CD14-positive monocyte (primary cell): ENCODE data around the gene CPOX. TPM values are rescaled to one million over a fixed set of nuclear protein-coding genes. Genes with fewer than 3 reads are reported as not detected.

Experiments
- DNase-seq, 3 donors: peaks; one replicate each; pipeline ENCODE4 v3.0.0-alpha.2; 2011 to 2022
- H2AFZ ChIP-seq: 2 replicates; pipeline ENCODE4 v1.6.0; 2012; ENCODE audit warnings: mild to moderate bottlenecking, low read depth, low read length, inconsistent platforms; ENCODE audit not compliant: insufficient read depth, poor library complexity, severe bottlenecking
- H3K27ac ChIP-seq, 2 donors: 1 replicate in 1 of 2; 2 replicates in 1 of 2; pipeline ENCODE4 v1.5.1; 2012 to 2013; ENCODE audit warnings: low read length in 2 of 2, control low read depth in 1 of 2, inconsistent platforms in 1 of 2, low read depth in 1 of 2, mild to moderate bottlenecking in 1 of 2
- H3K27me3 ChIP-seq, 2 donors: one replicate each; pipeline versions ENCODE4 v1.6.0 to v1.6.1; 2011 to 2013; ENCODE audit warnings: low read length in 2 of 2; ENCODE audit not compliant: control insufficient read depth in 2 of 2, insufficient read depth in 2 of 2
- H3K36me3 ChIP-seq, 2 donors: replicated peaks in 1 of 2; 1 replicate in 1 of 2; 2 replicates in 1 of 2; pipeline versions ENCODE4 v1.5.1 to v1.6.1; 2012 to 2013; ENCODE audit warnings: low read length in 2 of 2, control low read depth in 1 of 2, inconsistent platforms in 1 of 2, mild to moderate bottlenecking in 1 of 2; ENCODE audit not compliant: insufficient read depth in 2 of 2, control insufficient read depth in 1 of 2
- H3K4me1 ChIP-seq, 2 donors: 1 replicate in 1 of 2; 2 replicates in 1 of 2; pipeline versions ENCODE4 v1.5.1 to v1.6.1; 2012 to 2013; ENCODE audit warnings: low read length in 2 of 2, control low read depth in 1 of 2, inconsistent platforms in 1 of 2, mild to moderate bottlenecking in 1 of 2, moderate library complexity in 1 of 2; ENCODE audit not compliant: insufficient read depth in 2 of 2, control insufficient read depth in 1 of 2
- H3K4me2 ChIP-seq: replicated peaks from 2 replicates; pipeline ENCODE3; 2012; ENCODE audit warnings: low read length, moderate library complexity, mild to moderate bottlenecking; ENCODE audit not compliant: poor library complexity, severe bottlenecking; ENCODE audit errors: extremely low read depth
- H3K4me3 ChIP-seq, 3 experiments: fragments of 200-600 bp in 1 of 3; sonication (generic) in 1 of 3; replicated peaks in 1 of 3; 1 replicate in 2 of 3; 2 replicates in 1 of 3; pipeline ENCODE4 v1.5.1; 2011 to 2013; ENCODE audit warnings: low read length in 3 of 3, mild to moderate bottlenecking in 3 of 3, control low read depth in 2 of 3, low read depth in 2 of 3, inconsistent platforms in 1 of 3, moderate library complexity in 1 of 3
- H3K79me2 ChIP-seq: 2 replicates; pipeline ENCODE4 v1.6.0; 2012; ENCODE audit warnings: mild to moderate bottlenecking, control low read depth, inconsistent platforms, low read length, moderate library complexity; ENCODE audit not compliant: insufficient read depth
- H3K9ac ChIP-seq: 2 replicates; pipeline ENCODE4 v1.6.0; 2017; ENCODE audit warnings: low read length, mild to moderate bottlenecking; ENCODE audit not compliant: insufficient read depth, poor library complexity, severe bottlenecking
- H3K9me3 ChIP-seq, 2 donors: replicated peaks in 1 of 2; 1 replicate in 1 of 2; 2 replicates in 1 of 2; pipeline versions ENCODE4 v1.5.1 to v1.6.1; 2012 to 2013; ENCODE audit warnings: low read length in 2 of 2, control low read depth in 1 of 2; ENCODE audit not compliant: control insufficient read depth in 1 of 2, insufficient read depth in 1 of 2
- H4K20me1 ChIP-seq: 2 replicates; pipeline ENCODE4 v1.6.0; 2012; ENCODE audit warnings: mild to moderate bottlenecking, low read length, control low read depth, moderate library complexity; ENCODE audit not compliant: insufficient read depth
- H3K27ac Mint-ChIP-seq, 7 donors: one replicate each; pipeline ENCODE4 v1.8.0; 2020; ENCODE audit warnings: mild to moderate bottlenecking in 7 of 7, mixed read lengths in 7 of 7, moderate library complexity in 6 of 7, inconsistent platforms in 2 of 7
- H3K27me3 Mint-ChIP-seq, 3 donors: one replicate each; pipeline ENCODE4 v1.8.0; 2021 to 2022; ENCODE audit warnings: low read depth in 3 of 3, mild to moderate bottlenecking in 3 of 3, mixed read lengths in 3 of 3, moderate library complexity in 3 of 3, inconsistent platforms in 1 of 3
- H3K36me3 Mint-ChIP-seq, 2 donors: one replicate each; pipeline ENCODE4 v1.8.0; 2020; ENCODE audit warnings: mixed read lengths in 2 of 2, inconsistent platforms in 1 of 2, mild to moderate bottlenecking in 1 of 2
- H3K4me1 Mint-ChIP-seq: one replicate; pipeline ENCODE4 v1.8.0; 2020; ENCODE audit warnings: mild to moderate bottlenecking, mixed read lengths
- H3K4me3 Mint-ChIP-seq, 2 donors: one replicate each; pipeline ENCODE4 v1.8.0; 2020; ENCODE audit warnings: mild to moderate bottlenecking in 2 of 2, mixed read lengths in 2 of 2, moderate library complexity in 1 of 2
- H3K9me3 Mint-ChIP-seq, 7 donors: one replicate each; pipeline ENCODE4 v1.8.0; 2020 to 2022; ENCODE audit warnings: mixed read lengths in 7 of 7, mild to moderate bottlenecking in 6 of 7, moderate library complexity in 6 of 7, inconsistent platforms in 2 of 7
- WGBS: methylation state at CpG from one replicate; pipeline ENCODE4 v1.1.5; 2013; ENCODE audit warnings: missing lambda C conversion rate; ENCODE audit not compliant: insufficient coverage; 5-methylcytosine and 5-hydroxymethylcytosine counted together
- intact Hi-C, 2 donors: fragments of 100-400 bp; cut with micrococcal nuclease; formaldehyde crosslinking; loops; one replicate each; pipeline versions ENCODE4 v1.15.0 to v1.15.1; 2023
- polyA plus RNA-seq, 3 donors: library from polyadenylated mRNA; depleted of rRNA in 1 of 3; unstranded in 2 of 3; stranded (reverse) in 1 of 3; fragments of 300-500 nt in 2 of 3; fragments of >200 nt in 1 of 3; fragmentation: Illumina TruSeq in 2 of 3; gene quantifications; 1 replicate in 2 of 3; 2 replicates in 1 of 3; pipeline ENCODE4 v1.2.3, GENCODE V29; 2012 to 2021
- TF ChIP-seq, protein P1 (sequence below): fragments of 200-600 bp; IDR thresholded peaks from one replicate; pipeline ENCODE4 v1.8.0; 2022; ENCODE audit warnings: antibody characterized with exemption, mild to moderate bottlenecking

The CPOX gene
- polyA plus RNA-seq, 3 donors = 4.2 to 12.8 (median 5.2) TPM

DNA sequence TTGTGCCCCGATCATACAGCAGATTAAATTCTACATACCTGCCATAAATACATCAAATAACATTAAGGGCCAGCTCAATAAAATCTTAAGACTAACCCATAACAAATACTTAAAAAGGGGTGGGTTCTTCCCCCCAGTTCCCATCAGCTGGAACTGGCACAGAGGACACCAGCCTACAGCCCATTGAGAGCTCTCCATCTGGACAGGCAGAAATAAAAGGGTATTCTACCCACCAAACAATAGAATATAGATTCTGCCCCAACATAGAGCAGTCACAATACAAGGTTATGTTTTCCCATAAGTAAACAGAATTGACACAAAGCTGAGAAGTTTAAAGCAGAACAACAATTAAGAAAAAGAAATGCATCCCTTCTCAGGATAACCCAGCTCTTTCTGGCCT, 11.9 kb downstream of the CPOX start:
- Histone ChIP-seq H3K36me3 (peaks cover 36 to 89% of the 10 kb centered on the region in 2 donors), H2AFZ (no peak overlapping the region), H3K4me2 (no peak overlapping the region), H4K20me1 (no peaks in the 10 kb centered on the region), H3K27ac (no peak overlapping the region), H3K79me2 (no peaks in the 10 kb centered on the region), H3K4me1 (peaks cover 5 to 21% of the 10 kb centered on the region in 2 donors), H3K9me3 (no peaks in the 10 kb centered on the region), H3K4me3 (no peak overlapping the region), H3K27me3 (no peaks in the 10 kb centered on the region), H3K9ac (no peak overlapping the region)
- intact Hi-C loops = no loop called here
- peaks cover 76 to 87% of the 10 kb centered on the region in 2 donors for H3K36me3 Mint-ChIP-seq
- no peak for DNase-seq
- no CpG with 5 or more reads among the region's 1 CpG for WGBS
- no peak overlapping the region for H3K4me3 Mint-ChIP-seq
- TF ChIP-seq, protein P1, sequence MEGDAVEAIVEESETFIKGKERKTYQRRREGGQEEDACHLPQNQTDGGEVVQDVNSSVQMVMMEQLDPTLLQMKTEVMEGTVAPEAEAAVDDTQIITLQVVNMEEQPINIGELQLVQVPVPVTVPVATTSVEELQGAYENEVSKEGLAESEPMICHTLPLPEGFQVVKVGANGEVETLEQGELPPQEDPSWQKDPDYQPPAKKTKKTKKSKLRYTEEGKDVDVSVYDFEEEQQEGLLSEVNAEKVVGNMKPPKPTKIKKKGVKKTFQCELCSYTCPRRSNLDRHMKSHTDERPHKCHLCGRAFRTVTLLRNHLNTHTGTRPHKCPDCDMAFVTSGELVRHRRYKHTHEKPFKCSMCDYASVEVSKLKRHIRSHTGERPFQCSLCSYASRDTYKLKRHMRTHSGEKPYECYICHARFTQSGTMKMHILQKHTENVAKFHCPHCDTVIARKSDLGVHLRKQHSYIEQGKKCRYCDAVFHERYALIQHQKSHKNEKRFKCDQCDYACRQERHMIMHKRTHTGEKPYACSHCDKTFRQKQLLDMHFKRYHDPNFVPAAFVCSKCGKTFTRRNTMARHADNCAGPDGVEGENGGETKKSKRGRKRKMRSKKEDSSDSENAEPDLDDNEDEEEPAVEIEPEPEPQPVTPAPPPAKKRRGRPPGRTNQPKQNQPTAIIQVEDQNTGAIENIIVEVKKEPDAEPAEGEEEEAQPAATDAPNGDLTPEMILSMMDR = no peak
- H3K27ac Mint-ChIP-seq = no peak overlapping the region
- H3K9me3 Mint-ChIP-seq = no peaks in the 10 kb centered on the region
- peaks cover 0 to 2% (median 0%) of the 10 kb centered on the region in 3 donors for H3K27me3 Mint-ChIP-seq
- peaks cover 22% of the 10 kb centered on the region for H3K4me1 Mint-ChIP-seq

DNA sequence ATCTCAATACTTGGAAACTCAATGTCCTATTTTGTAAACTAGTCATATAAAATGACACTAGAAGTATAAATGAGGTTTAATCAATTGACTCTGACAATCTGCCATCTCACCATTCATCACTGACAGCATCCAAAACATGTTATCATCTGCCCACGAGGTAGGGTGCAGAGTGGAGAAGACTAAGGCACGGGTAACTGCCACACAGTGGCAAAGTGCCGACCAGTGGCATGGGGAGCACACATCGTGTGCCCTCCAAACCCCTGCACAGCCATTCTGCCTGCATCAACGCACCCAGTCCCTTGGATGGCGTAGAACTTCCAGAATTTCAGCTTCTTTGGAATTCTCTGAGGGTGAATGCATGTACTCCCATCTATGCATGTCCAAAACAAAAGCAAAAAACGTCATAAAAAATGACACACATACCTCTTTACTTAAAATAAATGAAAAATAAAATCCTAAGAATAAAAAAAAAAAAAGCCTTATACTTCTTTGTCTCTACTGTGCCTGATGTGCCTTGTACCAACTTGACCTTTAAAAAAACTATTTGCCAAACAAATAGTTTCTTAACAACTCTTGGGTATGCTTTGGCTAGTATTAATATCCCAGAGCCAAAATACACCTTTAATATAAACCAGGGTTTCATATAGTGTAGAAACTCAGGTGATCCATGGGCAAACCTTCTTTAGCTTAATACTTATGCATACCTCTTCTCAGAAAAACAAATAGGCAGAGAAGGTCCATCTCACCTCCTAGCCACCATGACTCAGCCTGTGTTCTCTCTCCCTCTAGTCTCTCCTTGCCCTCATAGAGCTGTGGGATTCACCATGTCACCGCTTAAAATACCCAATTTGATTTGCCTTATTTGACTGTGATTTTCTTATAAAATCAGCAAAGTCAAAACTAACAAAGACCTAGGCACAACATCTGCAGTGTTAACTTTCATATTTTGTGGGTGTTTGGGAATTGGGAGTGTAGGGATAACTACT, 12.7 kb downstream of the CPOX start:
- no peak overlapping the region for H3K4me3 Mint-ChIP-seq
- H3K4me1 Mint-ChIP-seq = peaks cover 16% of the 10 kb centered on the region
- peaks cover 0 to 2% (median 0%) of the 10 kb centered on the region in 3 donors for H3K27me3 Mint-ChIP-seq

More for the DNA sequence above, 12.7 kb downstream of the CPOX start:
- Histone ChIP-seq H3K4me3 (no peak overlapping the region), H3K79me2 (no peaks in the 10 kb centered on the region), H3K9me3 (no peaks in the 10 kb centered on the region), H3K27ac (no peak overlapping the region), H3K36me3 (peaks cover 36 to 86% of the 10 kb centered on the region in 2 donors), H3K4me2 (no peak overlapping the region), H3K9ac (no peak overlapping the region), H3K27me3 (no peaks in the 10 kb centered on the region), H2AFZ (no peak overlapping the region), H3K4me1 (peaks cover 5 to 13% of the 10 kb centered on the region in 2 donors), H4K20me1 (no peaks in the 10 kb centered on the region)
- TF ChIP-seq, protein P1 = no peak
- Mint-ChIP-seq H3K27ac (no peak overlapping the region), H3K9me3 (peaks cover 0 to 4% (median 0%) of the 10 kb centered on the region in 7 donors), H3K36me3 (peaks cover 78 to 87% of the 10 kb centered on the region in 2 donors)
- intact Hi-C loops = no loop called here
- no peak for DNase-seq
- 97% methylated on average over 6 of the region's 8 CpGs for WGBS
